IMR-90 (cell line): ENCODE results near the gene RXYLT1. TPM values are rescaled to one million over a fixed set of nuclear protein-coding genes. Genes with fewer than 3 reads are reported as not detected.

Experiments used
- ATAC-seq: fragments of 200-7000 bp; cut with Tn5 transposase; 2 replicates; pipeline ENCODE4 v1.9.1; 2020; ENCODE audit warnings: low read depth, mild to moderate bottlenecking, moderate library complexity
- BruUV-seq: library from RNA; stranded (reverse); fragments of 400-500 nt; replicated peaks from 2 replicates; lab custom pipeline; 2021; lab: Mats Ljungman, UMichigan
- CTCF ChIA-PET: fragments of 300-600 bp; formaldehyde crosslinking; extraction: SDS; loops from one replicate; lab custom pipeline; 2021; ENCODE audit warnings: antibody characterized with exemption; lab: Yijun Ruan, JAX
- POLR2A ChIA-PET: fragments of 300-600 bp; sonication (Branson Sonifier 250); formaldehyde crosslinking; loops from one replicate; lab custom pipeline; 2022; ENCODE audit warnings: antibody characterized with exemption; ENCODE audit not compliant: unreplicated experiment; lab: Charles Lee
- DNase-seq: peaks from one replicate; pipeline ENCODE4 v3.0.0; 2013
- H2AFZ ChIP-seq: replicated peaks from 2 replicates; pipeline ENCODE3; 2013; ENCODE audit warnings: low read length, mild to moderate bottlenecking; ENCODE audit not compliant: poor library complexity
- H2AK5ac ChIP-seq: 2 replicates; pipeline ENCODE4 v1.6.1; 2013; ENCODE audit warnings: low read depth, low read length, inconsistent platforms
- H2AK9ac ChIP-seq: replicated peaks from 2 replicates; pipeline ENCODE3; 2013; ENCODE audit warnings: mild to moderate bottlenecking, low read depth, low read length, moderate library complexity; ENCODE audit not compliant: poor library complexity
- H2BK120ac ChIP-seq: 2 replicates; pipeline ENCODE4 v1.6.1; 2013; ENCODE audit warnings: low read depth, low read length, inconsistent platforms
- H2BK15ac ChIP-seq: 3 replicates; pipeline ENCODE4 v1.6.1; 2013; ENCODE audit warnings: low read depth, low read length, inconsistent platforms
- H2BK20ac ChIP-seq: 2 replicates; pipeline ENCODE4 v1.6.1; 2013; ENCODE audit warnings: low read depth, mild to moderate bottlenecking, inconsistent platforms, low read length, moderate library complexity
- H2BK5ac ChIP-seq: 2 replicates; pipeline ENCODE4 v1.6.1; 2013; ENCODE audit warnings: mild to moderate bottlenecking, low read depth, low read length, inconsistent platforms; ENCODE audit not compliant: poor library complexity, severe bottlenecking
- H3K14ac ChIP-seq: replicated peaks from 2 replicates; pipeline ENCODE4 v1.6.1; 2013; ENCODE audit warnings: low read depth, low read length, inconsistent platforms
- H3K18ac ChIP-seq: 2 replicates; pipeline ENCODE4 v1.6.1; 2013; ENCODE audit warnings: low read depth, low read length, control low read depth
- H3K23ac ChIP-seq: 2 replicates; pipeline ENCODE4 v1.6.1; 2013; ENCODE audit warnings: low read depth, low read length, inconsistent platforms
- H3K27ac ChIP-seq: 2 replicates; pipeline ENCODE4 v1.5.1; 2013; ENCODE audit warnings: mild to moderate bottlenecking, control low read depth, low read length; ENCODE audit not compliant: insufficient read depth
- H3K27me3 ChIP-seq: 2 replicates; pipeline ENCODE4 v1.6.1; 2013; ENCODE audit warnings: low read length; ENCODE audit not compliant: control insufficient read depth, insufficient read depth
- H3K36me3 ChIP-seq: 2 replicates; pipeline ENCODE4 v1.6.1; 2013; ENCODE audit warnings: low read length, mixed read lengths; ENCODE audit not compliant: control insufficient read depth, insufficient read depth
- H3K4ac ChIP-seq: 2 replicates; pipeline ENCODE4 v1.6.1; 2013; ENCODE audit warnings: low read depth, low read length, inconsistent platforms
- H3K4me1 ChIP-seq: 2 replicates; pipeline ENCODE4 v1.6.1; 2013; ENCODE audit warnings: low read length, mixed read lengths; ENCODE audit not compliant: control insufficient read depth, insufficient read depth
- H3K4me2 ChIP-seq: 2 replicates; pipeline ENCODE4 v1.6.1; 2013; ENCODE audit warnings: low read depth, mild to moderate bottlenecking, control low read depth, low read length, moderate library complexity
- H3K4me3 ChIP-seq: 2 replicates; pipeline ENCODE4 v1.5.1; 2013; ENCODE audit warnings: low read depth, mild to moderate bottlenecking, control low read depth, low read length, moderate library complexity; ENCODE audit not compliant: insufficient read depth
- H3K56ac ChIP-seq: 2 replicates; pipeline ENCODE4 v1.6.1; 2013; ENCODE audit warnings: low read length, inconsistent platforms; ENCODE audit not compliant: insufficient read depth; ENCODE audit errors: extremely low read depth
- H3K79me1 ChIP-seq, 2 experiments: 2 replicates each; pipeline ENCODE4 v1.6.1; 2013; ENCODE audit warnings: low read length in 2 of 2, inconsistent platforms in 1 of 2, low read depth in 1 of 2
- H3K9ac ChIP-seq: 2 replicates; pipeline ENCODE4 v1.6.1; 2013; ENCODE audit warnings: low read depth, low read length, control low read depth
- H3K9me1 ChIP-seq: 2 replicates; pipeline ENCODE4 v1.6.1; 2013; ENCODE audit warnings: low read length, inconsistent platforms; ENCODE audit not compliant: insufficient read depth
- H3K9me3 ChIP-seq: 2 replicates; pipeline ENCODE4 v1.6.1; 2013; ENCODE audit warnings: low read length; ENCODE audit not compliant: control insufficient read depth, insufficient read depth
- H4K20me1 ChIP-seq: 2 replicates; pipeline ENCODE4 v1.6.1; 2013; ENCODE audit warnings: low read length, inconsistent platforms; ENCODE audit not compliant: insufficient read depth
- H4K5ac ChIP-seq: 2 replicates; pipeline ENCODE4 v1.6.1; 2013; ENCODE audit warnings: mild to moderate bottlenecking, low read depth, low read length, control low read depth
- H4K8ac ChIP-seq, 2 experiments: 2 replicates each; pipeline ENCODE4 v1.6.1; 2013; ENCODE audit warnings: low read depth in 2 of 2, low read length in 2 of 2, control low read depth in 1 of 2, inconsistent platforms in 1 of 2
- H4K91ac ChIP-seq: 2 replicates; pipeline ENCODE4 v1.6.1; 2013; ENCODE audit warnings: low read depth, low read length, inconsistent platforms; ENCODE audit not compliant: insufficient read depth
- MXI1 ChIP-seq: IDR thresholded peaks from 2 replicates; pipeline ENCODE4 v1.6.1; 2012; ENCODE audit warnings: low read depth, mild to moderate bottlenecking, low read length, moderate library complexity, borderline replicate concordance
- SMC3 ChIP-seq: fragments of 150-350 bp; IDR thresholded peaks from 2 replicates; pipeline ENCODE4 v1.6.1; 2016; ENCODE audit warnings: low read depth, mild to moderate bottlenecking, antibody characterized with exemption, low read length, moderate library complexity
- WGBS, 2 experiments: methylation state at CpG; one replicate each; pipeline versions ENCODE4 v1.1.5 to v1.1.7; 2013; ENCODE audit warnings: missing lambda C conversion rate in 2 of 2; ENCODE audit not compliant: insufficient read length in 1 of 2; ENCODE audit errors: extremely low coverage in 2 of 2; 5-methylcytosine and 5-hydroxymethylcytosine counted together
- dilution Hi-C: fragments of 300-500 bp; cut with HindIII; formaldehyde crosslinking; loops from one replicate; pipeline ENCODE4 v1.14.3; 2018; ENCODE audit warnings: low sequenced_read_pairs; ENCODE audit not compliant: unreplicated experiment
- in situ Hi-C: fragments of 300-500 bp; cut with MboI; formaldehyde crosslinking; loops from 3 replicates; pipeline ENCODE4 v1.14.3; 2019; ENCODE audit warnings: low sequenced_read_pairs, inconsistent platforms, mixed read lengths
- intact Hi-C: fragments of 100-400 bp; cut with micrococcal nuclease; formaldehyde crosslinking; loops from 2 replicates; pipeline ENCODE4 v1.10.0; 2022
- polyA plus RNA-seq, 3 experiments: library from polyadenylated mRNA; depleted of rRNA; stranded (reverse); fragments of >200 nt; gene quantifications; 2 replicates each; pipeline ENCODE4 v1.2.3, GENCODE V29; 2012; ENCODE audit warnings: low replicate concordance in 1 of 3
- total RNA-seq: library from RNA; depleted of rRNA; stranded (reverse); fragments of >200 nt; gene quantifications from 2 replicates; pipeline ENCODE4 v1.2.3, GENCODE V29; 2012

Gene RXYLT1
- total and polyA plus RNA-seq, 2 of the 4 experiments (the other 2 are of a cell fraction) = 9.0 to 9.5 TPM

- no peak overlapping the region for H2BK5ac ChIP-seq
- no peaks in the 10 kb centered on the region for H3K27me3 ChIP-seq
- TF ChIP-seq SMC3 (no peak), MXI1 (no peak)
- no CpG with 5 or more reads among the region's 4 CpGs for WGBS, 2 experiments
- H3K27ac ChIP-seq = no peak overlapping the region
- no peak overlapping the region for H3K4me2 ChIP-seq
- in situ Hi-C loops (no loop called here), dilution Hi-C loops (no loop called here), intact Hi-C loops (no loop called here)
- no peak overlapping the region for H4K91ac ChIP-seq
- H3K14ac ChIP-seq = no peak overlapping the region
- H2AK9ac ChIP-seq = no peak overlapping the region
- BruUV-seq = no TSS peak
- no peak overlapping the region for H2AFZ ChIP-seq
- no peak overlapping the region for H3K9ac ChIP-seq
- no peaks in the 10 kb centered on the region for H3K79me1 ChIP-seq
- H2BK120ac ChIP-seq = no peak overlapping the region
- H3K9me1 ChIP-seq = peaks cover 5% of the 10 kb centered on the region; the same call in 1 of the 2 replicates
- no peak overlapping the region for H3K4ac ChIP-seq
- no peak overlapping the region for H3K18ac ChIP-seq
- DNase-seq = no peak
- H2BK15ac ChIP-seq = no peak overlapping the region
- peak; percentile 14; the same call in 1 of the 2 replicates for ATAC-seq
- no peak overlapping the region for H2AK5ac ChIP-seq
- no peak overlapping the region for H2BK20ac ChIP-seq
- no peak overlapping the region for H3K23ac ChIP-seq
- H3K9me3 ChIP-seq = peaks cover 3% of the 10 kb centered on the region; the same call in 1 of the 2 replicates
- H3K56ac ChIP-seq = no peak overlapping the region
- H4K5ac ChIP-seq = no peak overlapping the region
- 0 out of 2 replicates have a peak, but pooled peaks cover 2% of the 10 kb centered on the region for H3K4me1 ChIP-seq
- CTCF ChIA-PET = no interaction called here
- H4K8ac ChIP-seq = no peak overlapping the region
- H4K20me1 ChIP-seq = no peaks in the 10 kb centered on the region
- POLR2A ChIA-PET = interaction anchor here (0.7 kb wide), 1 partner anchor 9 kb away, joined by 5 read pairs; no protein-coding TSS in a partner anchor
- peaks cover 1% of the 10 kb centered on the region; the same call in 1 of the 2 replicates for H3K36me3 ChIP-seq
- H3K4me3 ChIP-seq = no peak overlapping the region
Observed at GRCh38 chr12:63814146-63814772, 34.5 kb downstream of the RXYLT1 start.
